Muscle of leg (tissue), 16 donors: ENCODE measurements around the gene PDE11A. TPM values are rescaled to one million over a fixed set of nuclear protein-coding genes. Genes with fewer than 3 reads are reported as not detected.

Source experiments
- DNase-seq: peaks from one replicate; pipeline ENCODE4 v3.0.0; 2013
- H3K27ac ChIP-seq: one replicate; pipeline ENCODE4 v1.5.1; 2013; ENCODE audit warnings: mild to moderate bottlenecking, low read length, control low read depth
- H3K27me3 ChIP-seq: one replicate; pipeline ENCODE4 v1.6.1; 2013; ENCODE audit warnings: low read length; ENCODE audit not compliant: control insufficient read depth, insufficient read depth
- H3K36me3 ChIP-seq: one replicate; pipeline ENCODE4 v1.6.1; 2013; ENCODE audit warnings: low read length; ENCODE audit not compliant: control insufficient read depth, insufficient read depth
- H3K4me1 ChIP-seq: one replicate; pipeline ENCODE4 v1.6.1; 2013; ENCODE audit warnings: low read length; ENCODE audit not compliant: control insufficient read depth, insufficient read depth
- H3K4me3 ChIP-seq: one replicate; pipeline ENCODE4 v1.5.1; 2013; ENCODE audit warnings: low read length, control low read depth
- H3K9me3 ChIP-seq: replicated peaks from 2 replicates; pipeline ENCODE4 v1.6.1; 2013; ENCODE audit warnings: low read depth, low read length; ENCODE audit not compliant: control insufficient read depth
- WGBS: methylation state at CpG from one replicate; pipeline ENCODE4 v1.1.5; 2013; ENCODE audit warnings: missing lambda C conversion rate; ENCODE audit not compliant: insufficient coverage; 5-methylcytosine and 5-hydroxymethylcytosine counted together
- long read RNA-seq, 11 donors: transcript quantifications; one replicate each; lab custom pipeline, GENCODE V29; 2026
- polyA plus RNA-seq, 8 donors: library from polyadenylated mRNA; unstranded; fragments of 120-200 nt; gene quantifications; one replicate each; pipeline versions ENCODE4 v1.2.1 to v1.2.3, GENCODE V29; 2013; ENCODE audit warnings: inconsistent platforms in 1 of 8, low replicate concordance in 1 of 8; ENCODE audit not compliant: insufficient read length in 8 of 8, insufficient read depth in 1 of 8
- total RNA-seq: library from RNA; stranded (reverse); fragments of 120-200 nt; gene quantifications from one replicate; pipeline ENCODE4 v1.2.4, GENCODE V29; 2013

The PDE11A gene
- 0.62 TPM for total RNA-seq
- polyA plus RNA-seq, result 1 to 10 TPM in 1 of 8 donors, under 1 TPM in 7; 0.36 to 2.6 (median 0.62) TPM
- long read RNA-seq, donor 1, result 0 reads
- long read RNA-seq, donor 2, result 0 reads
- long read RNA-seq, donor 3, result 0 reads
- long read RNA-seq, donor 4, result 0 reads
- long read RNA-seq, donor 5, result 0 reads
- long read RNA-seq, donor 6, result 0 reads
- long read RNA-seq, donor 7, result 0 reads
- long read RNA-seq, donor 8, result 0 reads
- long read RNA-seq, donor 9, result 0 reads
- long read RNA-seq, donor 10, result 0 reads
- long read RNA-seq, donor 11, result 0 reads

GRCh38 chr2:178072383-178073301 is at the start of gene PDE11A:
Gene PDE11A (minus strand): TSS chr2:178072777. CDS start chr2:178072437, 340 bp downstream.
- Histone ChIP-seq H3K36me3 (no peaks in the 10 kb centered on the region), H3K27me3 (peaks cover 20% of the 10 kb centered on the region), H3K27ac (no peak within 1 kb of the TSS), H3K9me3 (no peaks in the 10 kb centered on the region), H3K4me1 (peaks cover 11% of the 10 kb centered on the region), H3K4me3 (peak within 1 kb of the TSS; percentile 22)
- 2% methylated on average over 25 of the region's 44 CpGs for WGBS
- DNase-seq, result peak; percentile 68

GRCh38 chr2:178119179-178119922 is 46.8 kb upstream of the PDE11A start:
- WGBS, result 92% methylated on average over 2 of the region's 3 CpGs
- peak; percentile 45 for DNase-seq
- Histone ChIP-seq H3K9me3 (no peaks in the 10 kb centered on the region), H3K4me3 (no peak overlapping the region), H3K36me3 (peaks cover 14% of the 10 kb centered on the region), H3K27ac (no peak overlapping the region), H3K4me1 (no peaks in the 10 kb centered on the region), H3K27me3 (no peaks in the 10 kb centered on the region)

- peaks cover 9% of the 10 kb centered on the region for H3K36me3 ChIP-seq
- DNase-seq, result no peak
- no CpG with 5 or more reads among the region's 1 CpG for WGBS
These were observed 45.1 kb upstream of the PDE11A start for GRCh38 chr2:178117725-178118124.

DNA sequence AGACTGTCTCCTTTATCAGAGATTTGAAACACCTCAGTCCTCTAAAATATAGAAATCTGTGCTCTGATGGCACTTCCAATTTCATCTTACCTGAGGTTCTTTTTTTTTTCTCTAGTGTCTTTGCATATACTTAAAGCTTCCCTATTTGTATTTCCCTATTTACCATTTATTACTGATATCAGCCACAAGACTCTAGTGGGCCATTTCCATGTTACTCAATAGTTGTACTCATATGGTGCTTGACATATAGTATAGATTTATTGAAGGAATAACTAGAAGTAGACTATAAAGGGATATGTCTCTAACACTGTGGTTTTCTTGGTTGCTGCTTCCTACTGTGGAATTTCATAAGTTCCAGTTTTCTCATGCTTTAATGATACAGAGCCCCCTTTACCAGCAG is 42.7 kb upstream of the PDE11A start:
- Histone ChIP-seq H3K4me1 (peaks cover 7% of the 10 kb centered on the region), H3K4me3 (no peak overlapping the region), H3K27ac (no peak overlapping the region), H3K36me3 (no peaks in the 10 kb centered on the region), H3K9me3 (no peaks in the 10 kb centered on the region), H3K27me3 (no peaks in the 10 kb centered on the region)
- DNase-seq, result no peak

More at GRCh38 chr2:178117725-178118124, 45.1 kb upstream of the PDE11A start:
- Histone ChIP-seq H3K4me3 (no peak overlapping the region), H3K4me1 (peaks cover 5% of the 10 kb centered on the region), H3K27ac (no peak overlapping the region), H3K27me3 (no peaks in the 10 kb centered on the region), H3K9me3 (no peaks in the 10 kb centered on the region)

DNA sequence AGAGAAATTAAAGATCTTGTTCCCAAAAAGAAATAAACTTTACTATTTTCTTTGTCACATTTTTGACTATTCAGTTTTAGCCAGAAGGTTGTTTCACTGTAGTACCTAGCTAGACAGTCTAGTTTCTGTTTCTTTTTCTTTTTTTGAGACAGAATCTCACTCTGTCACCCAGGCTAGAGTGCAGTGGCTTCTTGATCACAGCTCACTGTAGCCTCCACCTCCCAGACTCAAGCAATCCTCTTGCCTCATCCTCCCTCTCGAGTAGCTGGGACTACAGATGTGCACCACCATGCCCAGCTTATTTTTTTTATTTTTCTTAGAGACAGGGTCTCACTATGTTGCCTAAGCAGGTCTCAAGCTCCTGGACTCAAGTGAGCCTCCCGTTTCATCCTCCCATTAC is 41.9 kb upstream of the PDE11A start:
- no peak for DNase-seq
- peaks cover 7% of the 10 kb centered on the region for H3K4me1 ChIP-seq
- H3K4me3 ChIP-seq, result no peak overlapping the region
- H3K27ac ChIP-seq, result no peak overlapping the region
- WGBS, result 88% methylated on average over 2 of the region's 2 CpGs
- no peaks in the 10 kb centered on the region for H3K27me3 ChIP-seq
- no peaks in the 10 kb centered on the region for H3K36me3 ChIP-seq
- H3K9me3 ChIP-seq, result no peaks in the 10 kb centered on the region

- Histone ChIP-seq H3K4me3 (peak within 1 kb of the TSS; percentile 85), H3K27ac (peak within 1 kb of the TSS; percentile 52), H3K9me3 (no peaks in the 10 kb centered on the region), H3K27me3 (peaks cover 2% of the 10 kb centered on the region), H3K36me3 (no peaks in the 10 kb centered on the region), H3K4me1 (peaks cover 7% of the 10 kb centered on the region)
- WGBS, result under 1% methylated on average over 52 of the region's 60 CpGs
- DNase-seq, result peak; percentile 94
These were observed 39.9 kb upstream of the PDE11A start, which contains the start of gene RBM45 for GRCh38 chr2:178112202-178113152. Gene RBM45 (plus strand): TSS chr2:178112437. CDS start chr2:178112547, 110 bp downstream.

DNA sequence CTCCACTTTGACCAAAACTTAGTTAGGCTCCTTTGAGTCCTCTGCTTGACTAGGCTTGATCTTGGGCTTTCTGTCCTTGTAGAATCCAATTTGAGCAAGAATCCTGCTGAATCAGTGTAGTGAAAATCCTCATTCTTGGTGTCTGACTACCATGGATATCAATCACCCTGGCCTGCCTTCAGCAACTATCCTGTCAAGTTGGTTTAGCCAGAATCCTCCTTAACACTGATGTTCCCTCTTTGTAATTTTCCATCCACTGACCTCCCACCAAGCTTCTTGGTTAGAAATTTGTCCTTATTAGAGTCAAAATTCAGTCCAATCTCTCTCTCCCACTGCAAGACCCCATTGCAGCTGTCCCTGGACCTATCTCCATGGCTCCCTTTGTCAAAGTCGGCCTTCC is 39.2 kb upstream of the PDE11A start:
- H3K27ac ChIP-seq, result no peak overlapping the region
- WGBS, result no CpG with 5 or more reads among the region's 1 CpG
- peaks cover 7% of the 10 kb centered on the region for H3K4me1 ChIP-seq
- peaks cover 2% of the 10 kb centered on the region for H3K27me3 ChIP-seq
- no peaks in the 10 kb centered on the region for H3K9me3 ChIP-seq
- no peak for DNase-seq
- H3K36me3 ChIP-seq, result no peaks in the 10 kb centered on the region
- H3K4me3 ChIP-seq, result no peak overlapping the region

GRCh38 chr2:178110681-178111080 is 38.1 kb upstream of the PDE11A start:
- peaks cover 2% of the 10 kb centered on the region for H3K27me3 ChIP-seq
- no peak overlapping the region for H3K4me3 ChIP-seq
- peaks cover 7% of the 10 kb centered on the region for H3K4me1 ChIP-seq
- no peak overlapping the region for H3K27ac ChIP-seq
- WGBS, result 91% methylated on average over 2 of the region's 4 CpGs
- DNase-seq, result no peak
- no peaks in the 10 kb centered on the region for H3K9me3 ChIP-seq
- no peaks in the 10 kb centered on the region for H3K36me3 ChIP-seq

DNA sequence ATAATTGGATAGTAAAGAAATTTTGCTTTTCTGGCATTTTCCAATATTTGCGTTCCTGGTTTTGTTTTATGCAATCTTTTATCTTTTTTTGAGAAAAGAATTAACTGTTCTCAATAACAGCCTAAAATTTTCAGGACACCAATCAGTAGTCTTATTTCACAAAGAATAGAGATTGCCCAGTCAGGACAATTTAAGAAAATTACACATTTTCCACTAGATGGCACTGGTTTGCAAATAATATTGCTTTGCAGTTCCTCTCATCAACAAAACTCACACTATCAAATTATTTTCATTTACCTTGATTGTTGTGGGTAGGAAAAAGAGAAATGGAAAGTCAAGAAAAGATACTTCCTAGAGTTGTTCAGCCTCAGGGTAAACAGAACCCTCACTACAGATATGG is 37.2 kb upstream of the PDE11A start:
- peaks cover 7% of the 10 kb centered on the region for H3K4me1 ChIP-seq
- no peak overlapping the region for H3K27ac ChIP-seq
- DNase-seq, result peak; percentile 55
- H3K36me3 ChIP-seq, result no peaks in the 10 kb centered on the region
- H3K4me3 ChIP-seq, result no peak overlapping the region
- H3K27me3 ChIP-seq, result peaks cover 2% of the 10 kb centered on the region
- H3K9me3 ChIP-seq, result no peaks in the 10 kb centered on the region
- no CpG with 5 or more reads among the region's 1 CpG for whole genome bisulfite sequencing
